NT2/D1 (cell line): Measurements from ENCODE around the gene SH3BP4.

ENCODE experiments used
- SUZ12 ChIP-seq: IDR thresholded peaks from 2 replicates; pipeline ENCODE4 v1.6.1; 2011; ENCODE audit not compliant: insufficient read length, insufficient read depth; ENCODE audit errors: extremely low read depth
- YY1 ChIP-seq: IDR thresholded peaks from 2 replicates; pipeline ENCODE4 v1.6.1; 2011; ENCODE audit not compliant: insufficient read length, insufficient read depth
- ZNF274 ChIP-seq: IDR thresholded peaks from 2 replicates; pipeline ENCODE4 v1.6.1; 2011; ENCODE audit warnings: mild to moderate bottlenecking, low read depth, low read length

GRCh38 chr2:235004329-235004903 is 52.6 kb downstream of the SH3BP4 start:
- no peak for TF ChIP-seq SUZ12
- TF ChIP-seq YY1 = no peak
- no peak for TF ChIP-seq ZNF274
